Panc1 (cell line): ENCODE results near the gene KIAA0930.

ENCODE experiments used
- CTCF ChIP-seq: fragments of 450-650 bp; IDR thresholded peaks from 2 replicates; pipeline ENCODE4 v1.5.1; 2017; ENCODE audit warnings: mild to moderate bottlenecking
- POLR2AphosphoS5 ChIP-seq: IDR thresholded peaks from 2 replicates; pipeline ENCODE4 v1.6.1; 2012; ENCODE audit warnings: mild to moderate bottlenecking, low read depth, low read length, moderate library complexity
- REST ChIP-seq, 2 experiments: IDR thresholded peaks; 2 replicates each; pipeline ENCODE4 v1.6.1; 2011 to 2012; ENCODE audit warnings: low read depth in 2 of 2, control low read depth in 1 of 2, low read length in 1 of 2, mild to moderate bottlenecking in 1 of 2, moderate library complexity in 1 of 2; ENCODE audit not compliant: insufficient read depth in 1 of 2

GRCh38 chr22:45208696-45208992 is 32.0 kb downstream of the KIAA0930 start:
- TF ChIP-seq CTCF = no peak
- no peak for TF ChIP-seq POLR2AphosphoS5
- no peak for TF ChIP-seq REST (IDR thresholded peaks at IDR 0.05; ENCODE audit: insufficient read depth in 1 of 2, low read depth in 2 of 2, low read length in 1 of 2)
